ENCODE measurements around the gene EXOC1L. TPM values are rescaled to one million over a fixed set of nuclear protein-coding genes. Genes with fewer than 3 reads are reported as not detected.

The EXOC1L gene
- total and polyA plus RNA-seq, 2 of the 13 experiments (the other 11 are each of a cell fraction or from before 2014, with no cell fraction given), result not detected

DNA sequence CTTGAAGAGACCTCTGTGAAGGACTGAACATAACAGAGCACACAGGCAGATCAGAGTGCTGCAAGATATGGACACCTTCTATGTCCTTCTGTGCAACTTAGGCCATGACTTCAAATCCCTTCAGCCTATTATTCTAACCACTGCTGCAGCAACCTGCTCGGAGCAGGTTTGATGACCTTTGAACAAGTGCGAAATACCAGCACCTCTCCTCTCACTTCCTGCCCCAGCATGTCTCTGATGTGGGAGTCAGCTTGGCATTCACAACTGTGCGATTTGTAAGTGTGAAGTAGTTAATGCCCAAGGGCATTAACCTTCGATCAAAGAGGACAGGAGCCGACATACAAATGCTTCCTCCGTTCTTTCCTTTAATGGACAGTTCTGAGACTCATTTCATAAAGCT, 32.3 kb downstream of the EXOC1L start (continued):
- TF ChIP-seq MAFG (CRISPR knock-in tag; IDR thresholded peaks at IDR 0.05) (no peak), ZNF567 (CRISPR knock-in tag; IDR thresholded peaks at IDR 0.05; ENCODE audit: borderline replicate concordance) (no peak), TAF15 (IDR thresholded peaks at IDR 0.05; ENCODE audit: low read depth, low read length, poor library complexity, severe bottlenecking) (no peak), ZNF766 (CRISPR knock-in tag; IDR thresholded peaks at IDR 0.05; ENCODE audit: borderline replicate concordance) (no peak), NFE2L1 (CRISPR knock-in tag; IDR thresholded peaks at IDR 0.05; ENCODE audit: borderline replicate concordance) (no peak), CBX5 (CRISPR knock-in tag; IDR thresholded peaks at IDR 0.05; ENCODE audit: borderline replicate concordance) (no peak), SP5 (CRISPR knock-in tag; IDR thresholded peaks at IDR 0.05; ENCODE audit: borderline replicate concordance, low read depth) (no peak), RXRB (CRISPR knock-in tag; IDR thresholded peaks at IDR 0.05; ENCODE audit: borderline replicate concordance) (peak; percentile 50; the same call in 1 of the 2 replicates), CREM (IDR thresholded peaks at IDR 0.05) (no peak), CREM (CRISPR knock-in tag; IDR thresholded peaks at IDR 0.05) (no peak), RCOR2 (CRISPR knock-in tag; IDR thresholded peaks at IDR 0.05) (no peak), PHF20 (CRISPR knock-in tag; IDR thresholded peaks at IDR 0.05) (peak; percentile 42; the same call in 1 of the 2 replicates), HCFC1 (IDR thresholded peaks at IDR 0.05; ENCODE audit: low read depth, low read length) (no peak), RFX1 (IDR thresholded peaks at IDR 0.05) (no peak), ZNF34 (CRISPR knock-in tag; IDR thresholded peaks at IDR 0.05; ENCODE audit: borderline replicate concordance) (no peak), SAP130 (CRISPR knock-in tag; IDR thresholded peaks at IDR 0.05; ENCODE audit: low read depth) (no peak)
- TF ChIP-seq, protein P1, sequence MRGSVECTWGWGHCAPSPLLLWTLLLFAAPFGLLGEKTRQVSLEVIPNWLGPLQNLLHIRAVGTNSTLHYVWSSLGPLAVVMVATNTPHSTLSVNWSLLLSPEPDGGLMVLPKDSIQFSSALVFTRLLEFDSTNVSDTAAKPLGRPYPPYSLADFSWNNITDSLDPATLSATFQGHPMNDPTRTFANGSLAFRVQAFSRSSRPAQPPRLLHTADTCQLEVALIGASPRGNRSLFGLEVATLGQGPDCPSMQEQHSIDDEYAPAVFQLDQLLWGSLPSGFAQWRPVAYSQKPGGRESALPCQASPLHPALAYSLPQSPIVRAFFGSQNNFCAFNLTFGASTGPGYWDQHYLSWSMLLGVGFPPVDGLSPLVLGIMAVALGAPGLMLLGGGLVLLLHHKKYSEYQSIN (CRISPR knock-in tag; IDR thresholded peaks at IDR 0.05; ENCODE audit: borderline replicate concordance), result no peak
- TF ChIP-seq, protein P2, sequence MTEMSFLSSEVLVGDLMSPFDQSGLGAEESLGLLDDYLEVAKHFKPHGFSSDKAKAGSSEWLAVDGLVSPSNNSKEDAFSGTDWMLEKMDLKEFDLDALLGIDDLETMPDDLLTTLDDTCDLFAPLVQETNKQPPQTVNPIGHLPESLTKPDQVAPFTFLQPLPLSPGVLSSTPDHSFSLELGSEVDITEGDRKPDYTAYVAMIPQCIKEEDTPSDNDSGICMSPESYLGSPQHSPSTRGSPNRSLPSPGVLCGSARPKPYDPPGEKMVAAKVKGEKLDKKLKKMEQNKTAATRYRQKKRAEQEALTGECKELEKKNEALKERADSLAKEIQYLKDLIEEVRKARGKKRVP (CRISPR knock-in tag; IDR thresholded peaks at IDR 0.05), result no peak
- TF ChIP-seq, protein P3, sequence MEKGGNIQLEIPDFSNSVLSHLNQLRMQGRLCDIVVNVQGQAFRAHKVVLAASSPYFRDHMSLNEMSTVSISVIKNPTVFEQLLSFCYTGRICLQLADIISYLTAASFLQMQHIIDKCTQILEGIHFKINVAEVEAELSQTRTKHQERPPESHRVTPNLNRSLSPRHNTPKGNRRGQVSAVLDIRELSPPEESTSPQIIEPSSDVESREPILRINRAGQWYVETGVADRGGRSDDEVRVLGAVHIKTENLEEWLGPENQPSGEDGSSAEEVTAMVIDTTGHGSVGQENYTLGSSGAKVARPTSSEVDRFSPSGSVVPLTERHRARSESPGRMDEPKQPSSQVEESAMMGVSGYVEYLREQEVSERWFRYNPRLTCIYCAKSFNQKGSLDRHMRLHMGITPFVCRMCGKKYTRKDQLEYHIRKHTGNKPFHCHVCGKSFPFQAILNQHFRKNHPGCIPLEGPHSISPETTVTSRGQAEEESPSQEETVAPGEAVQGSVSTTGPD (CRISPR knock-in tag; IDR thresholded peaks at IDR 0.05), result no peak
- TF ChIP-seq, protein P4, sequence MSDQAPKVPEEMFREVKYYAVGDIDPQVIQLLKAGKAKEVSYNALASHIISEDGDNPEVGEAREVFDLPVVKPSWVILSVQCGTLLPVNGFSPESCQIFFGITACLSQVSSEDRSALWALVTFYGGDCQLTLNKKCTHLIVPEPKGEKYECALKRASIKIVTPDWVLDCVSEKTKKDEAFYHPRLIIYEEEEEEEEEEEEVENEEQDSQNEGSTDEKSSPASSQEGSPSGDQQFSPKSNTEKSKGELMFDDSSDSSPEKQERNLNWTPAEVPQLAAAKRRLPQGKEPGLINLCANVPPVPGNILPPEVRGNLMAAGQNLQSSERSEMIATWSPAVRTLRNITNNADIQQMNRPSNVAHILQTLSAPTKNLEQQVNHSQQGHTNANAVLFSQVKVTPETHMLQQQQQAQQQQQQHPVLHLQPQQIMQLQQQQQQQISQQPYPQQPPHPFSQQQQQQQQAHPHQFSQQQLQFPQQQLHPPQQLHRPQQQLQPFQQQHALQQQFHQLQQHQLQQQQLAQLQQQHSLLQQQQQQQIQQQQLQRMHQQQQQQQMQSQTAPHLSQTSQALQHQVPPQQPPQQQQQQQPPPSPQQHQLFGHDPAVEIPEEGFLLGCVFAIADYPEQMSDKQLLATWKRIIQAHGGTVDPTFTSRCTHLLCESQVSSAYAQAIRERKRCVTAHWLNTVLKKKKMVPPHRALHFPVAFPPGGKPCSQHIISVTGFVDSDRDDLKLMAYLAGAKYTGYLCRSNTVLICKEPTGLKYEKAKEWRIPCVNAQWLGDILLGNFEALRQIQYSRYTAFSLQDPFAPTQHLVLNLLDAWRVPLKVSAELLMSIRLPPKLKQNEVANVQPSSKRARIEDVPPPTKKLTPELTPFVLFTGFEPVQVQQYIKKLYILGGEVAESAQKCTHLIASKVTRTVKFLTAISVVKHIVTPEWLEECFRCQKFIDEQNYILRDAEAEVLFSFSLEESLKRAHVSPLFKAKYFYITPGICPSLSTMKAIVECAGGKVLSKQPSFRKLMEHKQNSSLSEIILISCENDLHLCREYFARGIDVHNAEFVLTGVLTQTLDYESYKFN (CRISPR knock-in tag; conservative IDR thresholded peaks at IDR 0.05), result peak; percentile 63; the same call in 1 of the 2 replicates
- TF ChIP-seq, protein P5, sequence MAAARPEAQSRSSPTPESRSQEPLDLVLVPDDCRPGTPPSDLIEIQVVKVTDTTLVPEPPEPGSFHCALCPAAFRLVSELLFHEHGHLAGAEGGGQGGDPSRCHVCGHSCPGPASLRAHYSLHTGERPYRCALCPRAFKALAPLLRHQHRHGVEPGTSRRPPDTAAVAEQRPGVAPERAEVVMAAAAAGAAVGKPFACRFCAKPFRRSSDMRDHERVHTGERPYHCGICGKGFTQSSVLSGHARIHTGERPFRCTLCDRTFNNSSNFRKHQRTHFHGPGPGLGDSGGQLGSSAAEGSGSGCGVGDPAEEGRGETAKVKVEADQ (CRISPR knock-in tag; IDR thresholded peaks at IDR 0.05; ENCODE audit: borderline replicate concordance), result no peak
- TF ChIP-seq, protein P6, sequence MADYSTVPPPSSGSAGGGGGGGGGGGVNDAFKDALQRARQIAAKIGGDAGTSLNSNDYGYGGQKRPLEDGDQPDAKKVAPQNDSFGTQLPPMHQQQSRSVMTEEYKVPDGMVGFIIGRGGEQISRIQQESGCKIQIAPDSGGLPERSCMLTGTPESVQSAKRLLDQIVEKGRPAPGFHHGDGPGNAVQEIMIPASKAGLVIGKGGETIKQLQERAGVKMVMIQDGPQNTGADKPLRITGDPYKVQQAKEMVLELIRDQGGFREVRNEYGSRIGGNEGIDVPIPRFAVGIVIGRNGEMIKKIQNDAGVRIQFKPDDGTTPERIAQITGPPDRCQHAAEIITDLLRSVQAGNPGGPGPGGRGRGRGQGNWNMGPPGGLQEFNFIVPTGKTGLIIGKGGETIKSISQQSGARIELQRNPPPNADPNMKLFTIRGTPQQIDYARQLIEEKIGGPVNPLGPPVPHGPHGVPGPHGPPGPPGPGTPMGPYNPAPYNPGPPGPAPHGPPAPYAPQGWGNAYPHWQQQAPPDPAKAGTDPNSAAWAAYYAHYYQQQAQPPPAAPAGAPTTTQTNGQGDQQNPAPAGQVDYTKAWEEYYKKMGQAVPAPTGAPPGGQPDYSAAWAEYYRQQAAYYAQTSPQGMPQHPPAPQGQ (CRISPR knock-in tag; IDR thresholded peaks at IDR 0.05; ENCODE audit: borderline replicate concordance), result no peak

Data from HepG2 (cell line).